ENCODE measurements around the gene TECR. TPM values are rescaled to one million over a fixed set of nuclear protein-coding genes. Genes with fewer than 3 reads are reported as not detected.

The TECR gene
- total and polyA plus RNA-seq, 2 of the 13 experiments (the other 11 are each of a cell fraction or from before 2014, with no cell fraction given): 54.9 to 121 TPM

DNA sequence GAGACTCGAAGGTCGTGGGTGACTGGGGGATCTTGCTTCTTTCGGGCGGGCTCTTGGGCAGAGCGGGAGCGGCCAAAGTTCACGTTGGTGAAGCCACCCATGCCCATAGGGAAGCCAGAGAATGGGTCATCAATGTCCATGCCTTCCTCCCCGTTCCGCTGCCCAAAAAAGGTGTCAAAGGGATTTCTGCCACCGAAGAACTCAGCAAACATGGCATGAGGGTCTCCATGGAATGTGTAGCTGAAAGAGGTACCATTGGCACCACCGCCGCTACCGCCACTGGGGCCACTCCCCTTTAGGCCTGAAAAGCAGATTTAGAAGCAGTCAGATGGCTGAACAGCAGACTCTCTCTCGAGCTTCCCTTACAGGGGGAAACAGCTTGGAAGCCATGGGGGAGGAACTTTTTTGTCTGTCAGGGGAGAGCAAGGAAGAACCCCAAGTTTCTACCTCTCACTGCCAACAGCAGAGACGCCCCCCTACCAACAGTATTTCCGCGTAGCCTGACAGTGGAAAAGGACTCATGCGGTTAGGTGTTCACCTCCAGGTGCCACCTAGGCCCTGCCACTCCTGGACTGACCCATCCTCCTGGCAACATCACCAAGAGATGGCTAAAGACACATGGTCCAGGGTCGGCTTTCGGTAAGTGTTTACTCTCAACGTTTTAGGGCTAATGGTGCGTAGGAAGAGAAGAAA is 12.5 kb upstream of the TECR start:
- DNase-seq (ENCODE audit: low spot score): no peak
- peak overlapping the region; percentile 91 for H3K27ac ChIP-seq (ENCODE audit: extremely low read length, insufficient read depth, low read length)
- H2AFZ ChIP-seq (ENCODE audit: low read length): no peak overlapping the region
- H3K79me2 ChIP-seq (ENCODE audit: insufficient read depth, low read length): peaks cover 39% of the 10 kb centered on the region
- BruUV-seq (replicated peaks): no TSS peak
- peaks cover 79% of the 10 kb centered on the region for H3K4me1 ChIP-seq (ENCODE audit: insufficient read depth, low read length)
- ChIA-PET POLR2A (interaction anchor here (1.1 to 5.8 kb wide), 7 partner anchors 7 to 55 kb away, joined by 3 to 123 read pairs (median 26); partner anchors contain the start of genes GIPC1 and NDUFB7), CTCF (ENCODE audit: low intra/inter-chr PET ratio, low total read pairs) (no interaction called here)
- peak overlapping the region; percentile 96 for H3K4me2 ChIP-seq (ENCODE audit: low read depth, low read length)
- H3K36me3 ChIP-seq (replicated peaks in 1 of 2; ENCODE audit: control insufficient read depth in 1 of 2, insufficient read depth in 2 of 2, low read length in 2 of 2): peaks cover 9 to 26% of the 10 kb centered on the region in 2 experiments
- peak overlapping the region; percentile 98 for H3K9ac ChIP-seq (ENCODE audit: insufficient read depth, low read depth, low read length)
- in situ Hi-C loops (cut with HindIII; ENCODE audit: extremely low pct_ligation_motif_present, low pct_unique_long_range_greater_than_20kb): no loop called here
- 0% methylated on average over 14 of the region's 22 CpGs for WGBS (ENCODE audit: low lambda C conversion rate)
- peaks cover 35% of the 10 kb centered on the region for H4K20me1 ChIP-seq (ENCODE audit: insufficient read depth, low read length)
- H3K27me3 ChIP-seq (ENCODE audit: control insufficient read depth in 1 of 2, insufficient read depth in 2 of 2, low read length in 2 of 2): no peaks in the 10 kb centered on the region; a peak in 1 of 5 replicates
- peak overlapping the region; percentile 91 to 98 (median 92) for H3K4me3 ChIP-seq (replicated peaks in 1 of 3; ENCODE audit: insufficient read depth in 1 of 3, low read depth in 2 of 3, low read length in 3 of 3)
- no peak for FAIRE-seq
- ATAC-seq: no peak
- intact Hi-C loops (cut with micrococcal nuclease; ENCODE audit: unreplicated experiment): no loop called here
- no peaks in the 10 kb centered on the region for H3K9me3 ChIP-seq (ENCODE audit: low read length)
- TF ChIP-seq ZNF703 (CRISPR knock-in tag; IDR thresholded peaks at IDR 0.05; ENCODE audit: borderline replicate concordance) (no peak), ZNF337 (CRISPR knock-in tag; IDR thresholded peaks at IDR 0.05; ENCODE audit: borderline replicate concordance, low read depth) (no peak), FOXC1 (CRISPR knock-in tag; IDR thresholded peaks at IDR 0.05; ENCODE audit: borderline replicate concordance) (peak; percentile 16; the same call in 1 of the 2 replicates), TBX2 (CRISPR knock-in tag; IDR thresholded peaks at IDR 0.05; ENCODE audit: borderline replicate concordance) (peak; percentile 22; the same call in 1 of the 2 replicates), KLF6 (CRISPR knock-in tag; IDR thresholded peaks at IDR 0.05) (0 out of 2 replicates have a peak, but pooled peaks have one; percentile 29), PHF8 (CRISPR knock-in tag; IDR thresholded peaks at IDR 0.05) (0 out of 2 replicates have a peak, but pooled peaks have one; percentile 22), ZC3H13 (CRISPR knock-in tag; IDR thresholded peaks at IDR 0.05) (0 out of 2 replicates have a peak, but pooled peaks have one; percentile 46), YEATS2 (CRISPR knock-in tag; IDR thresholded peaks at IDR 0.05; ENCODE audit: borderline replicate concordance) (0 out of 2 replicates have a peak, but pooled peaks have one; percentile 15), ZNF615 (CRISPR knock-in tag; IDR thresholded peaks at IDR 0.05; ENCODE audit: borderline replicate concordance) (no peak), RAD21 (CRISPR knock-in tag; IDR thresholded peaks at IDR 0.05) (no peak), ZBTB20 (CRISPR knock-in tag; IDR thresholded peaks at IDR 0.05; ENCODE audit: borderline replicate concordance, low read depth) (0 out of 2 replicates have a peak, but pooled peaks have one; percentile 37), ZSCAN29 (CRISPR knock-in tag; conservative IDR thresholded peaks at IDR 0.05) (no peak), ZNF205 (CRISPR knock-in tag; IDR thresholded peaks at IDR 0.05) (0 out of 2 replicates have a peak, but pooled peaks have one; percentile 22), HNF4A (CRISPR knock-in tag; IDR thresholded peaks at IDR 0.05) (0 out of 2 replicates have a peak, but pooled peaks have one; percentile 24), ZNF609 (CRISPR knock-in tag; IDR thresholded peaks at IDR 0.05; ENCODE audit: borderline replicate concordance) (no peak)
- TF ChIP-seq, protein P1, sequence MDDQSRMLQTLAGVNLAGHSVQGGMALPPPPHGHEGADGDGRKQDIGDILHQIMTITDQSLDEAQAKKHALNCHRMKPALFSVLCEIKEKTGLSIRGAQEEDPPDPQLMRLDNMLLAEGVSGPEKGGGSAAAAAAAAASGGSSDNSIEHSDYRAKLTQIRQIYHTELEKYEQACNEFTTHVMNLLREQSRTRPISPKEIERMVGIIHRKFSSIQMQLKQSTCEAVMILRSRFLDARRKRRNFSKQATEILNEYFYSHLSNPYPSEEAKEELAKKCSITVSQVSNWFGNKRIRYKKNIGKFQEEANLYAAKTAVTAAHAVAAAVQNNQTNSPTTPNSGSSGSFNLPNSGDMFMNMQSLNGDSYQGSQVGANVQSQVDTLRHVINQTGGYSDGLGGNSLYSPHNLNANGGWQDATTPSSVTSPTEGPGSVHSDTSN (CRISPR knock-in tag; IDR thresholded peaks at IDR 0.05; ENCODE audit: borderline replicate concordance): no peak
